Endodermal cell (in vitro differentiated cells): ENCODE measurements around the gene CHST7. TPM values are rescaled to one million over a fixed set of nuclear protein-coding genes. Genes with fewer than 3 reads are reported as not detected.
"Not testable (repeated sequence)": the region's sequence is repeated elsewhere in the genome, so short reads cannot be mapped to it uniquely, and the experiment has no call there.

ENCODE experiments used
- DNase-seq: peaks from one replicate; pipeline ENCODE4 v3.0.0-alpha.2; 2017
- H3K27ac ChIP-seq: 2 replicates; pipeline ENCODE4 v1.5.1; 2013; ENCODE audit warnings: mild to moderate bottlenecking, low read depth, low read length, moderate library complexity
- H3K27me3 ChIP-seq: 2 replicates; pipeline ENCODE4 v1.6.1; 2013; ENCODE audit warnings: mild to moderate bottlenecking, low read length, moderate library complexity; ENCODE audit not compliant: insufficient read depth, control insufficient read depth, poor library complexity, severe bottlenecking
- H3K36me3 ChIP-seq: 2 replicates; pipeline ENCODE4 v1.7.0; 2013; ENCODE audit warnings: mild to moderate bottlenecking, low read length, moderate library complexity; ENCODE audit not compliant: control insufficient read depth, insufficient read depth
- H3K4me1 ChIP-seq: one replicate; pipeline ENCODE4 v1.7.0; 2013; ENCODE audit warnings: low read length; ENCODE audit not compliant: control insufficient read depth, insufficient read depth
- H3K4me3 ChIP-seq: 2 replicates; pipeline ENCODE4 v1.5.1; 2013; ENCODE audit warnings: mild to moderate bottlenecking, low read length, moderate library complexity
- H3K9ac ChIP-seq: 2 replicates; pipeline ENCODE4 v1.6.1; 2013; ENCODE audit warnings: mild to moderate bottlenecking, low read length, moderate library complexity; ENCODE audit not compliant: poor library complexity, severe bottlenecking; ENCODE audit errors: extremely low read depth
- H3K9me3 ChIP-seq: 2 replicates; pipeline ENCODE4 v1.6.1; 2013; ENCODE audit warnings: mild to moderate bottlenecking, low read length, moderate library complexity; ENCODE audit not compliant: control insufficient read depth
- H3K27ac Mint-ChIP-seq: 2 replicates; pipeline ENCODE4 v1.8.0; 2020; ENCODE audit warnings: mixed read lengths
- H3K27me3 Mint-ChIP-seq: 2 replicates; pipeline ENCODE4 v1.8.0; 2021; ENCODE audit warnings: mild to moderate bottlenecking, mixed read lengths; ENCODE audit not compliant: insufficient read depth
- H3K36me3 Mint-ChIP-seq: 2 replicates; pipeline ENCODE4 v1.8.0; 2020; ENCODE audit warnings: low read depth, mixed read lengths
- H3K4me1 Mint-ChIP-seq: 2 replicates; pipeline ENCODE4 v1.8.0; 2020; ENCODE audit warnings: mixed read lengths
- H3K4me3 Mint-ChIP-seq: 2 replicates; pipeline ENCODE4 v1.8.0; 2020; ENCODE audit warnings: mild to moderate bottlenecking, moderate library complexity, mixed read lengths
- H3K9me3 Mint-ChIP-seq: 2 replicates; pipeline ENCODE4 v1.8.0; 2020; ENCODE audit warnings: mild to moderate bottlenecking, mixed read lengths
- CTCF ChIP-seq: fragments of 200-600 bp; sonication (generic); conservative IDR thresholded peaks from 2 replicates; pipeline ENCODE4 v1.5.0; 2021; ENCODE audit warnings: antibody characterized with exemption, mild to moderate bottlenecking
- WGBS, 2 experiments: methylation state at CpG; one replicate each; pipeline versions ENCODE4 v1.1.5 to v1.1.7; 2013; ENCODE audit warnings: missing lambda C conversion rate in 2 of 2, mixed read lengths in 1 of 2; ENCODE audit not compliant: insufficient coverage in 1 of 2, insufficient read length in 1 of 2; 5-methylcytosine and 5-hydroxymethylcytosine counted together
- total RNA-seq, 2 donors: library from RNA; stranded (reverse); fragmentation: NEBNext Ultra II Directional in 1 of 2; extraction: Animal tissue kit (Norgen Biotek cat#: 25700) in 1 of 2; gene quantifications; 2 replicates in 1 of 2; 3 replicates in 1 of 2; pipeline ENCODE4 v1.2.1, GENCODE V29; 2021

CHST7 gene
- total RNA-seq, 2 donors from 2014 or later: 1.6 to 4.2 TPM

GRCh38 chrX:46531442-46531841, 42.1 kb upstream of the CHST7 start:
- Histone ChIP-seq H3K4me1 (no peaks in the 10 kb centered on the region), H3K36me3 (no peaks in the 10 kb centered on the region), H3K27ac (no peak overlapping the region), H3K4me3 (no peak overlapping the region), H3K9ac (no peak overlapping the region), H3K27me3 (no peaks in the 10 kb centered on the region), H3K9me3 (no peaks in the 10 kb centered on the region)
- Mint-ChIP-seq H3K4me3 (no peak overlapping the region), H3K9me3 (peaks cover 62% of the 10 kb centered on the region), H3K4me1 (no peaks in the 10 kb centered on the region), H3K27ac (no peak overlapping the region), H3K27me3 (no peaks in the 10 kb centered on the region), H3K36me3 (peaks cover 17% of the 10 kb centered on the region)
- no peak for DNase-seq
- WGBS, 2 experiments: 88% methylated on average over 2 of the region's 3 CpGs; no CpG with 5 or more reads in 1 of the 2 experiments
- TF ChIP-seq CTCF: no peak

- WGBS, 2 experiments: 89% methylated on average over 1 of the region's 2 CpGs; no CpG with 5 or more reads in 1 of the 2 experiments
- no peak overlapping the region for H3K4me3 ChIP-seq
- no peaks in the 10 kb centered on the region for H3K27me3 Mint-ChIP-seq
- DNase-seq: no peak
- no peak overlapping the region for H3K27ac ChIP-seq
- no peak overlapping the region for H3K27ac Mint-ChIP-seq
- H3K36me3 Mint-ChIP-seq: peaks cover 25% of the 10 kb centered on the region
- TF ChIP-seq CTCF: no peak
- no peaks in the 10 kb centered on the region for H3K4me1 ChIP-seq
- no peaks in the 10 kb centered on the region for H3K9me3 ChIP-seq
- H3K9me3 Mint-ChIP-seq: peaks cover 61% of the 10 kb centered on the region
- peaks cover 7% of the 10 kb centered on the region for H3K4me1 Mint-ChIP-seq
- H3K4me3 Mint-ChIP-seq: no peak overlapping the region
- no peaks in the 10 kb centered on the region for H3K27me3 ChIP-seq
- peaks cover 15% of the 10 kb centered on the region for H3K36me3 ChIP-seq
- no peak overlapping the region for H3K9ac ChIP-seq
Observed at GRCh38 chrX:46543441-46543840, 30.1 kb upstream of the CHST7 start.

GRCh38 chrX:46544527-46544926, 29.0 kb upstream of the CHST7 start:
- H3K27me3 ChIP-seq, H3K27ac ChIP-seq, DNase-seq, H3K27me3 Mint-ChIP-seq, H3K4me1 Mint-ChIP-seq, H3K9me3 ChIP-seq, H3K4me1 ChIP-seq: not testable (repeated sequence)
- Mint-ChIP-seq H3K36me3 (peaks cover 29% of the 10 kb centered on the region), H3K27ac (peak overlapping the region; percentile 98), H3K9me3 (peaks cover 61% of the 10 kb centered on the region), H3K4me3 (peak overlapping the region; percentile 91)
- peak overlapping the region; percentile 91 for H3K4me3 ChIP-seq
- H3K9ac ChIP-seq: peak overlapping the region; percentile 86
- 66 to 83% methylated on average over 2 to 7 of the region's 7 CpGs for WGBS, 2 experiments
- H3K36me3 ChIP-seq: peaks cover 13% of the 10 kb centered on the region
